Effector memory CD8-positive, alpha-beta T cell (primary cell): Measurements from ENCODE around the gene SEC16A.

Experiments
- ATAC-seq: fragments of 150-1000 bp; cut with Tn5 transposase; replicated peaks from 2 replicates; pipeline ENCODE4 v1.10.0; 2021; ENCODE audit warnings: mild to moderate bottlenecking, moderate library complexity
- DNase-seq, 3 experiments: peaks; one replicate each; pipeline ENCODE4 v3.0.0; 2021
- H3K27ac Mint-ChIP-seq, 2 donors: one replicate each; pipeline ENCODE4 v1.8.0; 2022; ENCODE audit warnings: mild to moderate bottlenecking in 2 of 2, mixed read lengths in 2 of 2, moderate library complexity in 2 of 2
- H3K27me3 Mint-ChIP-seq, 2 donors: one replicate each; pipeline ENCODE4 v1.8.0; 2022; ENCODE audit warnings: mixed read lengths in 2 of 2
- H3K36me3 Mint-ChIP-seq: one replicate; pipeline ENCODE4 v1.8.0; 2022; ENCODE audit warnings: mild to moderate bottlenecking, moderate library complexity, mixed read lengths; ENCODE audit not compliant: insufficient read depth
- H3K4me1 Mint-ChIP-seq, 2 donors: one replicate each; pipeline ENCODE4 v1.8.0; 2022; ENCODE audit warnings: low read depth in 2 of 2, mixed read lengths in 2 of 2
- H3K4me3 Mint-ChIP-seq, 2 donors: one replicate each; pipeline ENCODE4 v1.8.0; 2022; ENCODE audit warnings: mild to moderate bottlenecking in 2 of 2, mixed read lengths in 2 of 2, moderate library complexity in 2 of 2
- H3K9me3 Mint-ChIP-seq, 2 donors: one replicate each; pipeline ENCODE4 v1.8.0; 2022; ENCODE audit warnings: mixed read lengths in 2 of 2

SEC16A gene

DNA sequence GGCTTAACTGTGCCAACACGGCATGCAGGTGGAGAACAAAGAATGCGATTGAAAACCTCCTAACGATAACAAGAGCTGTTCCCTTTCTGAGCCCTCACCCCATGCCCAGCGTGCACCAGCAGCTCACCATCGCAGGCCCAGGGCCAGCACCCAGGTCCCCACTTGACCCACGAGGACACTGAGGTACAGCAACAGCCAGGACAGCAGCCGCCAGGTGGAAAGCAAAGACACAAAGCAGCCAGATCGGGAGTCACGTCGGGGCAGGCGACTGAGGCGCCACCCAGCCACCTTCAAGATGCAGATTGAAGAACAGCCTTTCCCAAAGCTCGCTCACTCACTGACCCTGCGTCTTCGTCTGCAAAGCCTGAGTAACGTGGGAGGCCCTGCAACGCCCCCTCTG lies 6.9 kb upstream of the SEC16A start:
- no peak for ATAC-seq
- Mint-ChIP-seq H3K27ac (no peak overlapping the region), H3K4me3 (no peak overlapping the region)

GRCh38 chr9:136488247-136489214 lies 5.7 kb upstream of the SEC16A start:
- no peak overlapping the region for H3K27ac Mint-ChIP-seq

More for the DNA sequence above, 6.9 kb upstream of the SEC16A start:
- Mint-ChIP-seq H3K36me3 (peaks cover 15% of the 10 kb centered on the region), H3K27me3 (peaks cover 0 to 9% of the 10 kb centered on the region in 2 donors), H3K9me3 (no peaks in the 10 kb centered on the region), H3K4me1 (peaks cover 5 to 7% of the 10 kb centered on the region in 2 donors)
- no peak for DNase-seq

DNA sequence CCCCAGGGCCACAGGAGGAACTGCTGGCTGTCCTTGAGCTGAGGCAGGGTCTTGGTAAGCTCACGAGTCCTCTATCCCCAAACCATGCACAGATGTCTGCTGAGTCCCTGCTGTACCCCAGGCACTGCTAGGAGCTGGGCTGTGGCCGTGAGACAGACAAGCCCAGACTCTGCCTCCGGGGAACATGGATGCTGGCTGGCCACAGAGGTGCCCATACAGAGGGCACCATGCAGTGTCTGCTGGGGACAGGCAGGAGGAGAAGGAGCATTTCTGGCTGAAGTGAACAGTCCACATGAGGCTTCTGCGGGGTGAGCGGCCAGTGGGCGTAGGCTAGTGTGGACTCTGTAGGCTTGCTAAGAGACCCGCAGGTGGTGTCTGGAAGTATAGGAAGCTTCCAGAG lies 4.8 kb upstream of the SEC16A start:
- Mint-ChIP-seq H3K9me3 (no peaks in the 10 kb centered on the region), H3K27ac (no peak overlapping the region), H3K36me3 (peaks cover 24% of the 10 kb centered on the region), H3K4me1 (peaks cover 8% of the 10 kb centered on the region in 2 donors), H3K27me3 (peaks cover 0 to 9% of the 10 kb centered on the region in 2 donors), H3K4me3 (no peak overlapping the region)
- ATAC-seq (no peak), DNase-seq (no peak)

More at GRCh38 chr9:136488247-136489214, 5.7 kb upstream of the SEC16A start:
- peak; percentile 28 for ATAC-seq
- Mint-ChIP-seq H3K27me3 (peaks cover 0 to 9% of the 10 kb centered on the region in 2 donors), H3K9me3 (no peaks in the 10 kb centered on the region), H3K36me3 (peaks cover 15% of the 10 kb centered on the region), H3K4me3 (no peak overlapping the region), H3K4me1 (peaks cover 5 to 7% of the 10 kb centered on the region in 2 donors)
- peak; percentile 68 to 73 (median 72) for DNase-seq

DNA sequence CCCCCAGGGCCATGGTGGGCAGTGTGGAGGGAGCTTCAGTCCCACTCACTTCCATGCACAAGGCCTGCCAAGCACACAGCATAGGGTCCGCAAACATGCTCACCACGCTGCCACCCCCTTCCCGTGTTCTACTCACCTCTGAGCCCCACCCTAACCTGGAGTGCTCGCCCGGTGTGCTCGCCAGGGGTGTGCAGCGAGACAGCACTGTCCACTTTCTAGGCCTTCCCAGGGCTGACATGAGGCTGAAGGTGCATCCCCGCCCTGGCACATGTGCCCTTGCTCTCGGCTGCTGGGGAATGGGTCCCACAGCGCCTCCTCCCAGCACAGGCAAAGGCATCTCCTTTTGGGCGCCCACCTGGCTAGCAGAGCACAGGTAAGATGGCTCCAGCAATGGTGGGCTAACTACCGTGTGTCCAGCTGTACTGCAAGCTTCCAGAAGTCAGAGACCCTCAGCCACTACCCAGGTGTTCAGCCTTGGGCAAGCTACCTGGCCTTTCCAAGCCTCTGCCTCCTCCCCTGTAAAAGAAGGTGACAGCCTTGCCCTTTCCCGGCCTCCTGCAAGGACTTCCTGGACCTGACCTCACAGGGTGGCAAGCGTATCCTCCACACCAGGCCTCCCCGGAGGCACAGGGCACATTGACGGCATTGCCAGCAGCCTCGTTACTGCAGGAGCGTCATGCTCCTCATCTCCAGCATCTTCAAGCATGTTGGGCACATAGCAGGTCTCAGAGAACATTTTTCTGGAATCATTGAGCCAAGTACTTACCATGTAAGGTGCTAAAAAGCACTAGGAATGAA lies 4.2 kb upstream of the SEC16A start:
- ATAC-seq (no peak), DNase-seq (no peak)
- no peaks in the 10 kb centered on the region for H3K9me3 Mint-ChIP-seq
- H3K27ac Mint-ChIP-seq, result no peak overlapping the region
- peaks cover 29% of the 10 kb centered on the region for H3K36me3 Mint-ChIP-seq
- no peak overlapping the region for H3K4me3 Mint-ChIP-seq
- peaks cover 0 to 9% of the 10 kb centered on the region in 2 donors for H3K27me3 Mint-ChIP-seq
- peaks cover 12 to 13% of the 10 kb centered on the region in 2 donors for H3K4me1 Mint-ChIP-seq

GRCh38 chr9:136486131-136486530 lies 3.3 kb upstream of the SEC16A start:
- H3K4me1 Mint-ChIP-seq, result peaks cover 19 to 22% of the 10 kb centered on the region in 2 donors
- DNase-seq (no peak), ATAC-seq (no peak)
- peaks cover 35% of the 10 kb centered on the region for H3K36me3 Mint-ChIP-seq
- no peak overlapping the region for H3K27ac Mint-ChIP-seq
- H3K9me3 Mint-ChIP-seq, result no peaks in the 10 kb centered on the region
- peaks cover 0 to 9% of the 10 kb centered on the region in 2 donors for H3K27me3 Mint-ChIP-seq
- no peak overlapping the region for H3K4me3 Mint-ChIP-seq

DNA sequence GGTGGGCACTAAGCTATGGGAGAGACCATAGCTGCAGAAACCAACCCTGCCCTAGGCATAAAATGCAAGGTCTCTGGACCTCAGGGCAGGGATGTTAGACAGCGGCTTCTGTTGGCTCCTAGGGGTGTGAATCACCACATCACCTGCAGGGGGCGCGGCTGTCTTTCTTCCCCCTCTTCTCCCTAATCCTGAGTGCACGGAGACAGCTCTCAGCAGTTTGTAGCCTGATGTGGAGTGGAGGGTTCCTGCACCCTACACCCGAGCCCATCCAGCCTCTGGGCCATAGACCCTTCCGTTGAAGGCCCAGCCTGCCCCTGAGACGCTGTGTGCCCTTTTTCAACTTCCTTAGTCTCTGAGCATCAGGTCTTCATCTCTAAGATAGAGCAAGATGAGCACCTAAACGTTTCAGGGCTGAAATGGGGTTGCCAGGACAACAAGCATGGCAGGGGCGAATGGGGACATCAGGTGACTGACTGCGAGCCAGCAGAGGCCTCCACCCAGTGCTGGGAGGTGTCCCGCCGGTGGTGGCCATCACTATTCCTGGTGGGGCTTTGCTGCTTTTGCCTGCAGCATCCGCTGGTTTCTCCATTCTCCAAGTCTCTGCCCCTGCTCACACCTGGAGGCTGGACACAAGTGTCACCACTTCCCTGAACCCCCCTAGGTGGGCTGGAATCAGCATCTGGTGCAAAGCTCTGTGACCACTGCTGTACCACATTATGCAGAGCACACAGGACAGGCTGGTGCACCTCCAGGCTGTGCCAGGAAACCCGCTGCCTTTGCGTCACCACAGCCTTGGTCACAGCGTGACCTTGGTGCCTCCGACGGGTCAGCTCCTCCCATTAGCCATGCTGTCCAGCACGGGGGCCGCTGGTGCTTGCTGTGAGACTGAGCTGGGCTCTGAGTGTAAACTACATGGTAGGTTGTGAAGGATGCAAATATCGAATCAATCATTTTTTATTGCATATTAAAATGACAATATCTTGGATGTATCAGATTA lies 2.5 kb upstream of the SEC16A start:
- ATAC-seq, result no peak
- peak; percentile 76 to 81 (median 80) for DNase-seq
- Mint-ChIP-seq H3K9me3 (no peaks in the 10 kb centered on the region), H3K4me1 (peaks cover 20 to 22% of the 10 kb centered on the region in 2 donors), H3K27ac (peak overlapping the region; percentile 60 to 84), H3K27me3 (peaks cover 0 to 9% of the 10 kb centered on the region in 2 donors), H3K4me3 (peak overlapping the region; percentile 60 to 70), H3K36me3 (peaks cover 36% of the 10 kb centered on the region)

DNA sequence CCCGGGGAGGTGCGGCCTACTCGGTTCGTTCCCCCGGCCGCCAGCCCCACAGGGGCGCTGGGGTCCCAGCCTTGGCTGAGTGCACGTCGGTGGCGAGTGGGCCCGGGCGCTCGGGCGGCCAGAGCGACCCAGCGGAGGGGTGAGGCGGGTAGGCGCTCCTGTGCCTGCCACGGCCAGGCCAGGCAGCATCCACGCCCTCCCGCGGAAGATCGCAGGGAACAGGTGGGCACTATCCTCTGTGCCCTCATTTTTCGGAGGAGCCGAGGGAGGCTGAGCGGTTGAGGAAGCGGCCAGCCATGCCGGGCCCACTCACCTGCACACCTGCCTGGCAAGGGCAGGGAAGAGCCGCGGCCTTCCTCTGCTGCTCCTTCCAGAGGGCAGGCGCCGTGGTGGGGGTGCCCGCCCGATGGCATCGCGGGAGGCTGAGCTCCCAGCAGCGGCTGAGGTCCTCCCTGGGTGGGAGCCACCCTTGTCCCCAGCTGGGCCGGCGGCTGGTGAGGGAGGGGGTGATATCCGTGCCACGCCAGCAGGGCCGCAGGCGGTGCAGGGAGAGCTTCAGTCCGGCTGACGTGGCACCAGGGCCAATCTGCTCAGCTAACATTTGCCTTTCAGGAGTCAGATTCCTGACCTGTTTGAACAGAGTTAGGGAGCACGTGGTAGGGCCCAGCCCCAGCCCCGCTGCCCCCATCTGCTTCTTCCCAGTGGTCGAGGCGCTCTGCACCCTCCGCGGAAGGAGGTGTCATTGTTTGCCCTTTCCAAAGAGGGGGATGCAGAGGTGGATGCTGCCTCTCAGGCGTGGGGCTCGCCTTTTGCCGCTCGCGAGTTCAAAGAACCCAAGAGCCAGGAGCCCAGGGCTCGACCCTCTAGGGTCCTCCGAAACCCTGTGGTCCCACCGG lies 1.6 kb upstream of the SEC16A start:
- no peak for ATAC-seq
- peaks cover 0 to 9% of the 10 kb centered on the region in 2 donors for H3K27me3 Mint-ChIP-seq
- no peaks in the 10 kb centered on the region for H3K9me3 Mint-ChIP-seq
- peak overlapping the region; percentile 60 to 84 for H3K27ac Mint-ChIP-seq
- peaks cover 24 to 28% of the 10 kb centered on the region in 2 donors for H3K4me1 Mint-ChIP-seq
- H3K4me3 Mint-ChIP-seq, result peak overlapping the region; percentile 60 to 70
- peak in 2 of 3 experiments; percentile 18 to 28 for DNase-seq
- peaks cover 41% of the 10 kb centered on the region for H3K36me3 Mint-ChIP-seq

DNA sequence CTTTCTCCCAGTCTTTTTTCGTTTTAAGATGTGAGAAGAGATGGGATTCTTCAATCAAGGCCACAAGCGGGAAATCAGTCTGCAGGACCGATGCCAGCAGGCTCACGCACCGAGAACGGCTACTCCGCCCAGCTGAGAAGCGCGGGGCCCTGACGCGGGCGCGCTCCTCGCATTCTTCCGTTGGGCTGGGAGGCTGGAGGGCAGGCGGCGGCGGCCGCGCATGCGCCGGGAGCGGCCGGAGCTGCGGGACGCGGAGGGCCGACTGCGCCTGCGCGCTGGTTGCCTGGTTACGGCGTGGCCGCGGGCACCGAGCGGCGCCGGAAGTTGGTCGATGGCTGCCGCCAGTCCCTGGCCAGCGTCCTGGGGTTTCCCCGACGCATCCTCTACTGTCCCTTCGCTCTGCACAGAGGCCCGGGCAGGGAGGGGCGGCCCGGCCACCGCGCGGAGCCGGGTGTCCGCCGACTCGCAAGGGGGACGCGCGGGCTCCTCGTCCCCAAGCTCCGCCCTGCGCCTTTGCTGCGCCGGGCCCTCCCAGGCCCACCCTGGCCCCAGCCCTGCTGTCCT lies 831 bp upstream of the SEC16A start:
- Mint-ChIP-seq H3K36me3 (peaks cover 41% of the 10 kb centered on the region), H3K27ac (peak overlapping the region; percentile 98 to 99), H3K4me1 (peaks cover 24 to 32% of the 10 kb centered on the region in 2 donors), H3K27me3 (peaks cover 0 to 9% of the 10 kb centered on the region in 2 donors), H3K4me3 (peak overlapping the region; percentile 97 to 98), H3K9me3 (no peaks in the 10 kb centered on the region)
- DNase-seq (peak; percentile 96 to 98 (median 96)), ATAC-seq (peak; percentile 61)

DNA sequence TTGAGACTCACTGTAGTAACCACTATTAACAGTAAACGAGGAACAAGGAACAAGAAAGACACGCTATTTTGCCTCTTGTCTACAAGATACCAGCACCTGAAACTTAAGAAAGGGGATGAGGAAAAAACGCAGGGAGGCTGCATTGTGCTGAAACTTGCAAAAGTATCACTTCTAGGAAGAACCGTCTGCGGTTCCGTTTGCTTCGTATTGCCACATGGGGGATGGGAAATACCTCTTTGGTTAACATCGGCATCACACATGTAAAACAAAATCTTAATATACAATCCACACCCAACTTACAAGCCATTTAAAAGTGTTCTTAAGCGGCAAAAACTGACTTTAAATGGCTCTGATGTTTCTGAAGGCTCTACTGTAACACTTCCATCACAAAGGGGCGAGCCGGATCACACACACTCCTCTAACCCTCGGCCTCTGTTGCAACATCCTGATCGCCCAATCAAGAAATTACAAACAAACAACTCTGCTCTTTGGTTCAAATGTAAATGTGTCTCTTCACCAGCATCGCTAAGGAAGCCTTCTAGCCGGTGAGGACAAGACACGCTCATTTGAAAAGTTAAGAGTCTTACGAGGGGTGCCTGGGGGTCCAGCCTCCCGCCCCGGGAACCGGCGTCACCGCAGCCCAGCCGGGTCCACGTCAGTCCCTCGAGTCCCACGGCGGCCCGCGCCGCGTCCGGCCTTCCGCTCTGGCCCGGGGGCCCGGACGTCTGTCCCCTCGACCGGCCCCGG lies 621 bp downstream of the SEC16A start:
- Mint-ChIP-seq H3K27ac (peak overlapping the region; percentile 98 to 99), H3K9me3 (no peaks in the 10 kb centered on the region), H3K4me1 (peaks cover 21 to 35% of the 10 kb centered on the region in 2 donors), H3K27me3 (no peaks in the 10 kb centered on the region), H3K36me3 (peaks cover 54% of the 10 kb centered on the region), H3K4me3 (peak overlapping the region; percentile 97 to 98)
- DNase-seq (peak; percentile 15 to 47 (median 28)), ATAC-seq (peak; percentile 4)

- peak overlapping the region; percentile 97 to 98 for H3K4me3 Mint-ChIP-seq
- H3K36me3 Mint-ChIP-seq, result peaks cover 61% of the 10 kb centered on the region
- no peaks in the 10 kb centered on the region for H3K27me3 Mint-ChIP-seq
- peak overlapping the region; percentile 98 to 99 for H3K27ac Mint-ChIP-seq
- ATAC-seq, result no peak
- H3K4me1 Mint-ChIP-seq, result peaks cover 24 to 35% of the 10 kb centered on the region in 2 donors
- peak in 1 of 3 experiments; percentile 15 for DNase-seq
- H3K9me3 Mint-ChIP-seq, result no peaks in the 10 kb centered on the region
Observed at GRCh38 chr9:136481558-136481957, 1.3 kb downstream of the SEC16A start.
